Gastrocnemius medialis (tissue), 4 donors: ENCODE results near the gene LEP. TPM values are rescaled to one million over a fixed set of nuclear protein-coding genes. Genes with fewer than 3 reads are reported as not detected.

ENCODE experiments used
- ATAC-seq, 2 donors: fragments of 150-250 bp; one replicate each; pipeline ENCODE4 v1.9.1; 2016
- DNase-seq, 2 donors: peaks; one replicate each; pipeline ENCODE4 v3.0.0-alpha.2; 2019
- H3K27ac ChIP-seq, 4 donors: fragments of 200-600 bp; sonication (generic); 1 replicate in 1 of 4; 2 replicates in 3 of 4; pipeline ENCODE4 v1.5.1; 2016 to 2018; ENCODE audit warnings: mild to moderate bottlenecking in 2 of 4, moderate library complexity in 1 of 4
- H3K27me3 ChIP-seq, 3 donors: fragments of 200-600 bp; sonication (generic) in 2 of 3; 1 replicate in 1 of 3; 2 replicates in 2 of 3; pipeline versions ENCODE4 v1.5.1 to v1.6.0; 2016 to 2019; ENCODE audit warnings: mild to moderate bottlenecking in 1 of 3, moderate library complexity in 1 of 3
- H3K36me3 ChIP-seq, 2 donors: fragments of 200-600 bp; sonication (generic) in 1 of 2; one replicate each; pipeline ENCODE4 v1.5.1; 2017 to 2018
- H3K4me1 ChIP-seq, 2 donors: fragments of 200-600 bp; sonication (generic) in 1 of 2; one replicate each; pipeline ENCODE4 v1.5.1; 2016 to 2017; ENCODE audit warnings: mild to moderate bottlenecking in 2 of 2
- H3K4me3 ChIP-seq, 4 donors: fragments of 200-600 bp; sonication (generic) in 3 of 4; 1 replicate in 1 of 4; 2 replicates in 3 of 4; pipeline ENCODE4 v1.5.1; 2016 to 2019; ENCODE audit warnings: mild to moderate bottlenecking in 2 of 4
- H3K9me3 ChIP-seq, 3 donors: fragments of 200-600 bp; sonication (generic) in 2 of 3; 1 replicate in 1 of 3; 2 replicates in 2 of 3; pipeline ENCODE4 v1.5.1; 2016 to 2019
- CTCF ChIP-seq, 5 experiments: fragments of 450-650 bp in 3 of 5; fragments of 200-600 bp in 2 of 5; sonication (generic) in 2 of 5; IDR thresholded peaks in 4 of 5; conservative IDR thresholded peaks in 1 of 5; 1 replicate in 4 of 5; 2 replicates in 1 of 5; pipeline ENCODE4 v1.5.1; 2016 to 2019; ENCODE audit warnings: antibody characterized with exemption in 5 of 5, mild to moderate bottlenecking in 3 of 5, moderate library complexity in 3 of 5
- POLR2A ChIP-seq, 2 donors: fragments of 450-650 bp; IDR thresholded peaks; one replicate each; pipeline ENCODE4 v1.6.1; 2017; ENCODE audit warnings: antibody characterized with exemption in 2 of 2, mild to moderate bottlenecking in 2 of 2, moderate library complexity in 2 of 2
- in situ Hi-C, 4 donors: fragments of 200-750 bp; cut with MboI; loops; one replicate each; pipeline versions ENCODE4 v1.15.0 to v1.8.0; 2017; ENCODE audit warnings: low sequenced_read_pairs in 4 of 4
- intact Hi-C: fragments of 100-400 bp; cut with DNase I; formaldehyde crosslinking; loops from one replicate; pipeline ENCODE4 v1.15.1; 2023; ENCODE audit warnings: low total_unique reads
- total RNA-seq, 4 donors: library from RNA; depleted of rRNA; stranded (reverse); fragments of >200 nt; gene quantifications; one replicate each; pipeline versions ENCODE4 v1.1.0 to v1.2.3, GENCODE V29; 2016

Gene LEP
- total RNA-seq, 4 donors from 2014 or later: 0.11 to 0.46 TPM; not detected in 2

GRCh38 chr7:128244861-128245260 lies 3.8 kb downstream of the LEP start:
- Histone ChIP-seq H3K27me3 (peaks cover 21 to 28% (median 24%) of the 10 kb centered on the region in 3 donors), H3K36me3 (no peaks in the 10 kb centered on the region), H3K27ac (no peak overlapping the region), H3K9me3 (no peaks in the 10 kb centered on the region), H3K4me3 (no peak overlapping the region), H3K4me1 (no peaks in the 10 kb centered on the region)
- in situ Hi-C loops (no loop called here), intact Hi-C loops (no loop called here)
- ATAC-seq (no peak), DNase-seq (no peak)
- TF ChIP-seq CTCF (IDR thresholded peaks at IDR 0.05 in 4 of 5, conservative IDR thresholded peaks at IDR 0.05 in 1 of 5): no peak
- no peak for TF ChIP-seq POLR2A (IDR thresholded peaks at IDR 0.05)

- in situ Hi-C loops: no loop called here
- intact Hi-C loops: no loop called here
Observed at GRCh38 chr7:128247108-128247507, 6.0 kb downstream of the LEP start.

GRCh38 chr7:128247640-128248194 lies 6.6 kb downstream of the LEP start:
- Histone ChIP-seq H3K27ac (no peak overlapping the region), H3K4me3 (no peak overlapping the region), H3K36me3 (no peaks in the 10 kb centered on the region), H3K9me3 (no peaks in the 10 kb centered on the region), H3K27me3 (peaks cover 0 to 7% (median 2%) of the 10 kb centered on the region in 3 donors), H3K4me1 (no peaks in the 10 kb centered on the region)
- in situ Hi-C loops: no loop called here
- DNase-seq: no peak
- intact Hi-C loops: no loop called here
- no peak for ATAC-seq
- no peak for TF ChIP-seq CTCF (IDR thresholded peaks at IDR 0.05 in 4 of 5, conservative IDR thresholded peaks at IDR 0.05 in 1 of 5)
- TF ChIP-seq POLR2A (IDR thresholded peaks at IDR 0.05): no peak

More at GRCh38 chr7:128247108-128247507, 6.0 kb downstream of the LEP start:
- Histone ChIP-seq H3K9me3 (no peaks in the 10 kb centered on the region), H3K36me3 (no peaks in the 10 kb centered on the region), H3K27me3 (peaks cover 2 to 9% (median 3%) of the 10 kb centered on the region in 3 donors), H3K27ac (no peak overlapping the region), H3K4me1 (no peaks in the 10 kb centered on the region), H3K4me3 (no peak overlapping the region)
- DNase-seq: no peak
- no peak for ATAC-seq
- TF ChIP-seq POLR2A (IDR thresholded peaks at IDR 0.05) (no peak), CTCF (IDR thresholded peaks at IDR 0.05 in 4 of 5, conservative IDR thresholded peaks at IDR 0.05 in 1 of 5) (no peak)

- in situ Hi-C loops: no loop called here
- Histone ChIP-seq H3K36me3 (no peaks in the 10 kb centered on the region), H3K27ac (no peak overlapping the region), H3K27me3 (peaks cover 0 to 2% (median 0%) of the 10 kb centered on the region in 3 donors), H3K9me3 (no peaks in the 10 kb centered on the region), H3K4me3 (no peak overlapping the region), H3K4me1 (no peaks in the 10 kb centered on the region)
- intact Hi-C loops: no loop called here
- TF ChIP-seq CTCF (IDR thresholded peaks at IDR 0.05 in 4 of 5, conservative IDR thresholded peaks at IDR 0.05 in 1 of 5): no peak
- no peak for TF ChIP-seq POLR2A (IDR thresholded peaks at IDR 0.05)
- ATAC-seq (no peak), DNase-seq (no peak)
Observed at GRCh38 chr7:128251337-128251736, 10.3 kb downstream of the LEP start.

- no peaks in the 10 kb centered on the region for H3K4me1 ChIP-seq
- DNase-seq (no peak), ATAC-seq (no peak)
- H3K27me3 ChIP-seq: peaks cover 0 to 2% (median 0%) of the 10 kb centered on the region in 3 donors
- no peak overlapping the region for H3K4me3 ChIP-seq
- TF ChIP-seq POLR2A (IDR thresholded peaks at IDR 0.05) (no peak), CTCF (IDR thresholded peaks at IDR 0.05 in 4 of 5, conservative IDR thresholded peaks at IDR 0.05 in 1 of 5) (no peak)
- H3K27ac ChIP-seq: no peak overlapping the region
- H3K36me3 ChIP-seq: no peaks in the 10 kb centered on the region
- H3K9me3 ChIP-seq: no peaks in the 10 kb centered on the region
- intact Hi-C loops: no loop called here
- in situ Hi-C loops: no loop called here
Observed at GRCh38 chr7:128253701-128254100, 12.6 kb downstream of the LEP start.
